Measurements from ENCODE around the gene STYXL2.

The STYXL2 gene

GRCh38 chr1:167137332-167137781, 43.5 kb downstream of the STYXL2 start:
- FAIRE-seq: no peak

DNA sequence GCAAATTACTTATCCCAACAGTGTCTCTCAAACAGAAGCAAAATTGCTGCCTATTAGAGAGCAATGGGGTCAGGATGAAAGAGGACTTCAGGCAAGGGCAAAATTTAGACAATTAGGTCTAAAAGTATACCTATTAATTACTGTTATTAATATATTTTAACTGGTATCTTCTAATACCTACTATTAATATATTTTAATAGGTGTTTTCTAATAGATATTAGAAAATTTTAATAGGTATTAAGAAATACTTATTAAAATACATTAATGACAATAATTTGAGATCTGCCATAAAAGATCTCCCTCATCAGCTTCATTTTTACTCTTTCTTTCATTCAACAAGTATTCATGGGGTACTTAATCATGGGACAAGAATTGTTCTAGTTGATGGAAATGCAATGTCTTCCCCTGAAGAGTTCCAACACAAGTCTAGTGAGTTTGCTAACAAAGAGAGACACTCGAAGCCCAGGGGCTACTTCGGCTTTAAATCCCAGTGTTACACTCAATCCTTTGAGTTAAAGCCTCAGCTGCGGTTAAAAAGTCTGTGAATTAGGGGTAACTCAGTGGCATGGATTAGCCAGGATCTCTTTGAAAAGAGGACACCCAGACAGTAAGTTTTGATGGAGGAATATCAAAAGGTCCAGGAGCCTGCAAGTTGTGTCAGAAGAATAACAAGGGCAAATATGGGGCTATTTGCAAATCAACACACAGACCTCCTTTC, 44.1 kb downstream of the STYXL2 start:
- FAIRE-seq: peak; percentile 49

- no peak for FAIRE-seq
Measured at GRCh38 chr1:167138703-167139102, 44.8 kb downstream of the STYXL2 start.

- no peak for FAIRE-seq
Measured at GRCh38 chr1:167141963-167142362, 48.1 kb downstream of the STYXL2 start.
